GM19397 (cell line): Measurements from ENCODE around the gene FMN1.
"Not testable (repeated sequence)": the region's sequence is repeated elsewhere in the genome, so short reads cannot be mapped to it uniquely, and the experiment has no call there.

Source experiments
- ATAC-seq: cut with Tn5 transposase; IDR thresholded peaks from one replicate; pipeline ENCODE4 v1.9.1; 2021; ENCODE audit warnings: mild to moderate bottlenecking, moderate library complexity; ENCODE audit not compliant: unreplicated experiment

Gene FMN1

GRCh38 chr15:32983679-32984078 lies 210.8 kb downstream of the FMN1 start:
- ATAC-seq = no peak

DNA sequence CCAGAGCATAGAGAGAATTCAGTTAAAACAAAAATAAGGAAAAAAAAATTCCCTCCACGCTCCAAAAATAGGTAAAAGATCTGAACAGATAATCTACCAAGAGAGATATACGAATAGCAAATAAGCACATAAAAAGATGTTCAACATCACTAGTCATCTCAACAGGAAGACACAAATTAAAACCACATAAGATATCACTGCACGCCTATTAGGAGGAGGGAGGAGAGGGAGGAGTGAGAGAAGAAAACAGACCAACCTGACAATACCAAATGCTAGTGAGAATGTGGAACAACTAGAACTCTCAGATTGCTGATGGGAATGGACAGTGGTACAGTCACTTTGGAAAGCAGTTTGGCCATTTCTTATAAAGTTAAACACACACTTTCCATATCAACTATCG lies 212.5 kb downstream of the FMN1 start:
- no peak for ATAC-seq

DNA sequence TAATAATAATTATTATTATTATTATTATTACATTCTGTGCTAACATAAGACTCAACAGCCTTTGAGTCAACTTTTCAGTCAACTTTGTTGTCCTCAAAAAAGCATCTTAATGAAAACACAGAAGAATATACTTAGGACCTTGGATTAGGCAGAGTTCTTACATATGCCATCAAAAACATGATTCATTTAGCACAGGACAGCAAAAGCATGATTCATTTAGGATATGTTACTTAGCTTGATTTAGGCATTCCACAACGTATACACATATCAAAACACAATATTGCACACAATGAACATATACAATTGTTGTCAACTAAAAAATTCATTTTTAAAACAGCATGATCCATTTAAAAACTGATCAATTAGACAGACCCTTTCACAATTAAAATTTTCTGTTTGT lies 213.0 kb downstream of the FMN1 start:
- no peak for ATAC-seq

- no peak for ATAC-seq
Observed at GRCh38 chr15:32979710-32980109, 214.8 kb downstream of the FMN1 start.

DNA sequence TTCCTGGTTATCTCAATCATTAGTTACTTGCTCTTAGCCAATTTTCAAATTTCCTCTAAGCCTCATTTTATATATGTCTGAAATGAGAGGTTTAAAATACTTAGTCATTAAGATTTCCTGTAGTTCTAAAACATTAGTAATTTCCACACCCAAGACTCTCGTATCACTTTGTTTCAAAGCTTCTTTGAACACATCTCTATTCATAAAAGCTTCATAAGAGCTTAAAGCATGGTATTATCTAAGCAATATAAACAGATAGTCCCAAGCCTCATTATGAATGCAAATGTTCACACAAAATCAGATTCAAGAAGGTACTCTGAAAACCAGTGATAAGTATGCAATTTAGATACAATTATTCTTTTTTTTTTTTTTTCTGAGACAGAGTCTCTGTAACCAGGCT lies 217.0 kb downstream of the FMN1 start:
- ATAC-seq = no peak

DNA sequence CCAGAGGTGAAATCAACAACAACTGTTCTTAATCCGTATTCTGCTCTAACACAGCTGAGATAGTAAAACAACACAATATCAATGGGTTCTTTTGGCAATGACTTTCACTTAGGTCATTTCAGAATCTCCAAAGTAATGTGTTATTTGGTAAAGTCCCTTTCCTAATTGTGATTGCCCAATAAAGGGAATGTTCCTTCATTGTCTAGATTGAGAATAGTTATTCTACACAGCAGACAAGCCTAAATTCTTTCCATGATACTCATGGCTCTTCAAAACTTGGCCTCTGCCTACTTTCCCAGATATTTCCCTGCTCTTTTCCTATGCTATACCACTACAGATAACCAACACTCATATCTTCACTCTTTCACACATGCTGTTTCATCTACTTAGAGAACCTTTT lies 219.8 kb downstream of the FMN1 start:
- no peak for ATAC-seq

- ATAC-seq = no peak
Observed at GRCh38 chr15:32972686-32973085, 221.8 kb downstream of the FMN1 start.

GRCh38 chr15:32970847-32971246 lies 223.7 kb downstream of the FMN1 start:
- no peak for ATAC-seq

DNA sequence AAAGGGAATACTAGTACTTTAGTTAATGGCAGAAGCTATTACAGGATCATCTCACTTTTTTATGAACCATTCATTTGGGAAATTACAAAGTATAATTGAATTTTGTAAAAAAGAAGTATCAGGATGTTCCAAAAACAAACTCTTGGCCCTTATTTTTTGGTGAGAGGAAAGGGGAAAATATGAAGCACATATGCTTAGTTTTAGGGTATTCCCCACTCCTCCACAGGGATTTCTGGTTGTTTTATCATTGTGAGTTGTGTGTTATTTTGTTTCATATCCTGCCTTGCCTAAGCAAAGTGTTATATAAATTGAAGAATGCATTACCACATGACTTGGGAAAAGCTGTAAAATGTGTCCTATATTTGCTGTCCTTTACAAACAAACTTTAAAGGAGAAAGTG lies 227.0 kb downstream of the FMN1 start:
- ATAC-seq = no peak

- ATAC-seq = no peak
Observed at GRCh38 chr15:32966512-32966911, 228.0 kb downstream of the FMN1 start.

DNA sequence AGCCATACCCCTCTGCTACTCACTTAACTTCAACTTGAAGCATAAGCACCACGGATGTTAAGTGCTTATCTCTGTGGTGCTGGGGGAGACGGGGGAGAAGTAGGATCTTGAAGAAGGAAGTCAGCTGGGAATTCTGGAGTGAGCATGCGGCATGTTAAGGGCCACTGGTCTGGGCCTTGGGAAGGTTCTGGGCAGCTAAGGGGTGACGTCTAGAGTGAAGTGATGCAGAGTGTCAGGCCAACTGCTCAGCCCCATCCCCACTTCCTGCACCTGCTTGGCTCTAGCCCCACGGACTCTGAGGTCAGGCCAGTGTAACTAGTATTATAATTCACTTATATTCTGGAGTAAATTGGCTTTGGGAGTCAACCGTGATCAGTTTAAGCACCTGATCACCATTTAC lies 228.6 kb downstream of the FMN1 start:
- no peak for ATAC-seq

- no peak for ATAC-seq
Observed at GRCh38 chr15:32959077-32959476, 235.4 kb downstream of the FMN1 start.

- ATAC-seq = no peak
Observed at GRCh38 chr15:32957219-32957618, 237.3 kb downstream of the FMN1 start.

GRCh38 chr15:32956711-32957110 lies 237.8 kb downstream of the FMN1 start:
- ATAC-seq = no peak

- no peak for ATAC-seq
Observed at GRCh38 chr15:32956006-32956405, 238.5 kb downstream of the FMN1 start.

DNA sequence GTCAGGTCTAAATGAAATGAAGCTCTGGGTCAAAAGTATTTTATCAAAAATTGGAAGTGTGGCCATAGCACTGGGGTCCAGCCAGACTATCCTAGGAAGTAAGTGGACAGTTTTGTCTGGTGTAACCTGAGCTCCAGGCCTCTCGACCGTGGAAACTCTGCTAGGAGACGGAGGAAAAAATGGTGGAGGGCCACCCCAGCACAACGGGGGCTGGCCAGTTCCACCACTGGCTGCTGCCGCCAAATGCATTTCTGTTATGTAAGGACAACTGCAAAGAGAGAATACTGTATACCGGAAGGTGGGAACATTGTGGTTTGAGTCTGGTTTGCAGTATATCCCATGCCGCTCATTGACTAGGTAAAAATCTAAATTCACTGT lies 241.0 kb downstream of the FMN1 start:
- no peak for ATAC-seq

DNA sequence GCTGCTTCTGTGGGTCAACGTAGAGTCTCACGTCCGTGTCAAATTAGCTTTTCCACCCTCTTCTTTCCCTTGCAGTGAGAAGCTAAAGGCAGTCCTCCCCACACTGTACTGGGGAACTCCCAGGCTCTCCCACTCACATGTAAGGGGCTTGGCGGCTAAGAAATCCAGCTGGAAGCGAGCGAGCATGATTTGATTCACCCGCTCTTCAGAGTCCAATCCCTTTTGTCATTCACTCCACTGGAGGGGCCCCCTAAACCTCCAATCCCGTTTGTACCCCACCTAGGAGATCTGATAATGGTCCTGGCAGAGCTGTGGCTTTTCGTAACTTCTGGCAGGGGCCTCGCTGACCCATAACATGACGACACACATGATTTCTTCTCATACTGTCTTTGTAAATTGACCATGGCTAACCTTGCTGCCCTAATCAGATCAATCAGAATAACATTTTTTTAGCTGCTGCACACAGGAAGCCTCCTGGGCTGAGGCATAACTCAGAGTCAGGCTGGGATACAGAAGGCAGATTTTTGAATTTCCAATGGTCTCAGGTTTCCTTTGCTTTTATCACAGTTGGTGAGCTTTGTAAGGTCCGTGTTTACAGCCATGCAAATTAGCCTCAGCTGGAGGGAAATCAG lies 241.5 kb downstream of the FMN1 start:
- ATAC-seq = no peak

DNA sequence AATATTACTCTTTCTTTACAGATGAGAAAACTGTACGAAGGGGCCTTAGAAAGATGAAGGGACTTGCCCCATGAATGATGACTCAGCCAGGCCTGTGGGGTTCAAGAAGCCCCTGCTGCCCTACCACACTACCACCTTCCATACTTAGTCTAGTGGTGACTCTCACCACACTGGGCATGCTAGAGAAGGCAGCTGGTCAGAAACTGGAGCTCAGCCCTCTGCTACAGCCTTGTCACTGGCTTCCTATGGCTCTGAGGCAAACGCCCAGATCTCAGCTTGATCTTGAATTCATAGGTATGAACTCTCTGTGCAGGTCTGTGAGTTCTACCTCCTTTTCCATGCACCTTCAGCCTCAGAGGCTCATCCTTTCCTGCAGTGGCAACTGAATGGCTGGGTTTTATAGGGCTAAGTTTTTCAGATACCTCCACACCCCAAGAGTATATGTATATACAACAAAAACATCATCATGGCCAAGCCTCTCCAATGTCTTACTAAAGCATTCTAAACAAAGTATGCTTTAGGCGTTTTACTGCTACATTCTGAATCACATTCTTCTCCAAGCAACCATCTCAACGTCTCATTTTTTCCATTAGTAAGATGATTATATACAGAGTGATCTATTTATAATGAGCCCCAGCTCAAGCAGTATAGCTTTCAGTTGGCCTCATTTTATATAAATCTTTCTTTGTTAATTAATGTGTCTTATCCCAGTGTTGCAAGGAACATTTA lies 242.6 kb downstream of the FMN1 start:
- no peak for ATAC-seq

GRCh38 chr15:32950051-32950450 lies 244.5 kb downstream of the FMN1 start:
- not testable (repeated sequence) for ATAC-seq

DNA sequence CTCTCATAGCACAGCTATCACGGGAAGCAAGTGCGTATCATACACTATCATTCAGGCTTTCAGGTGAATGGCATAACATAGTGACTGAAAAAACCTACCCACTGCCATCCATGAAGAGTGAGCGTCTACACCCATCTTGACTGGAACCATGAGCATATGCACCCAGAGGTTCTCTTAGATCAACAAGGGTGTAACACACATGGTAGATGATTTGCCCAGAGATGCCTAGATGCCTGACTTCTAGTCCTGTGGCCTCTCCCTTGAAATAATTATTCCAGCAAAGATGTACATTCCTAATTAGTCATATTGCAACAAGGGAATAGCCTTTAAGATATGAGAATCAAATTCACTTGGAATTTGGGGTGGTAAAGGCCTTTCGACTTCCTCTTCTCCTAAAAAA lies 248.3 kb downstream of the FMN1 start:
- ATAC-seq = no peak

DNA sequence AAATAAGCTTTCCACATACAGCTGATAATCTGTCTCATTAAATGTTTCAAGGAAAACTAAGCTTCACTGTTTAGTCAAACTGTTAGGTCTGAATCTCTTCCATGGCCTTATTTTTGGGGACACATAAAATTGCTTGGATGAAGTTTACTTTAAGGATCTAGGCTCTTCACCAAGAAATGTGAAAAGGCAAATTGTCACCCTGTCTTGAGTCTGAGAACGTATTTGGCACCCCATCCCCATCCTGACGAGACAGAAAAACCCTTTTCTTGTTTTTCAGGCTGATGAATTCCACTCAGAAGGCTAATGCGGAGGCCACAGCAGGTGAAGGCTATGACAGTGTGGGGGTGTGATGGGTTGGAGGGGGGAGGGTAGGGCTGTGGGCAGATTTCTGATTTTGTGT lies 250.1 kb downstream of the FMN1 start:
- ATAC-seq = no peak

GRCh38 chr15:32943711-32944110 lies 250.8 kb downstream of the FMN1 start:
- no peak for ATAC-seq

- ATAC-seq = no peak
Observed at GRCh38 chr15:32942401-32942841, 252.1 kb downstream of the FMN1 start.
